DND-41 (cell line): ENCODE results near the gene MYLK2.

Experiments
- ATAC-seq: fragments of 200-7000 bp; cut with Tn5 transposase; 3 replicates; pipeline ENCODE4 v1.9.1; 2021; ENCODE audit warnings: low read depth; ENCODE audit not compliant: insufficient read depth
- DNase-seq: peaks from one replicate; pipeline ENCODE4 v3.0.0-alpha.2; 2020
- H2AFZ ChIP-seq: 2 replicates; pipeline ENCODE4 v1.6.0; 2012; ENCODE audit warnings: low read depth, low read length
- H3K27ac ChIP-seq: 2 replicates; pipeline ENCODE4 v1.5.1; 2012; ENCODE audit warnings: low read length, inconsistent platforms
- H3K27me3 ChIP-seq: fragments of 200-600 bp; sonication (generic); 2 replicates; pipeline ENCODE4 v1.6.0; 2012; ENCODE audit warnings: low read length, mild to moderate bottlenecking, inconsistent platforms; ENCODE audit not compliant: insufficient read depth, poor library complexity
- H3K36me3 ChIP-seq: 2 replicates; pipeline ENCODE4 v1.5.1; 2012; ENCODE audit warnings: low read length, inconsistent platforms; ENCODE audit not compliant: insufficient read depth
- H3K4me1 ChIP-seq: 2 replicates; pipeline ENCODE4 v1.5.1; 2012; ENCODE audit warnings: mild to moderate bottlenecking, low read length; ENCODE audit not compliant: insufficient read depth
- H3K4me2 ChIP-seq: 2 replicates; pipeline ENCODE4 v1.6.0; 2012; ENCODE audit warnings: mild to moderate bottlenecking, moderate library complexity, low read length, inconsistent platforms; ENCODE audit not compliant: insufficient read depth
- H3K4me3 ChIP-seq, 2 experiments: fragments of 200-600 bp in 1 of 2; shearing (Covaris generic) in 1 of 2; 2 replicates each; pipeline ENCODE4 v1.5.1; 2012 to 2016; ENCODE audit warnings: inconsistent platforms in 2 of 2, low read length in 2 of 2, mild to moderate bottlenecking in 2 of 2, low read depth in 1 of 2, moderate library complexity in 1 of 2
- H3K79me2 ChIP-seq: 2 replicates; pipeline ENCODE4 v1.6.0; 2012; ENCODE audit warnings: low read length, inconsistent platforms; ENCODE audit not compliant: insufficient read depth
- H3K9ac ChIP-seq: 2 replicates; pipeline ENCODE4 v1.6.0; 2012; ENCODE audit warnings: low read depth, mild to moderate bottlenecking, inconsistent platforms, low read length, moderate library complexity
- H3K9me3 ChIP-seq: 2 replicates; pipeline ENCODE4 v1.5.1; 2012; ENCODE audit warnings: low read length, moderate library complexity, mild to moderate bottlenecking, inconsistent platforms; ENCODE audit not compliant: insufficient read depth, severe bottlenecking
- H4K20me1 ChIP-seq: 2 replicates; pipeline ENCODE4 v1.6.0; 2012; ENCODE audit warnings: low read length; ENCODE audit not compliant: insufficient read depth
- CTCF ChIP-seq: IDR thresholded peaks from 2 replicates; pipeline ENCODE4 v1.5.1; 2012; ENCODE audit warnings: borderline replicate concordance, low read length, moderate library complexity, mild to moderate bottlenecking; ENCODE audit not compliant: poor library complexity, severe bottlenecking; ENCODE audit errors: extremely low read depth
- EZH2 ChIP-seq: IDR thresholded peaks from 3 replicates; pipeline ENCODE4 v1.6.1; 2012; ENCODE audit warnings: borderline replicate concordance, low read depth, mild to moderate bottlenecking, moderate library complexity, low read length, inconsistent platforms; ENCODE audit not compliant: severe bottlenecking

MYLK2 gene

GRCh38 chr20:31843288-31843687 is 24.1 kb downstream of the MYLK2 start:
- Histone ChIP-seq H3K4me2 (no peak overlapping the region), H3K27me3 (no peaks in the 10 kb centered on the region), H3K9ac (no peak overlapping the region)

GRCh38 chr20:31843881-31844280 is 24.7 kb downstream of the MYLK2 start:
- no peak for TF ChIP-seq EZH2
- TF ChIP-seq CTCF, result no peak
- ATAC-seq (no peak), DNase-seq (no peak)
- Histone ChIP-seq H4K20me1 (peaks cover 9% of the 10 kb centered on the region), H3K4me3 (no peak overlapping the region), H3K4me2 (no peak overlapping the region), H3K27me3 (no peaks in the 10 kb centered on the region), H3K79me2 (no peaks in the 10 kb centered on the region), H2AFZ (no peak overlapping the region), H3K9me3 (no peaks in the 10 kb centered on the region), H3K4me1 (no peaks in the 10 kb centered on the region), H3K36me3 (no peaks in the 10 kb centered on the region), H3K27ac (no peak overlapping the region), H3K9ac (no peak overlapping the region)

More at GRCh38 chr20:31843288-31843687, 24.1 kb downstream of the MYLK2 start:
- Histone ChIP-seq H2AFZ (no peak overlapping the region), H3K4me3 (no peak overlapping the region), H3K36me3 (no peaks in the 10 kb centered on the region), H4K20me1 (peaks cover 6% of the 10 kb centered on the region), H3K27ac (no peak overlapping the region), H3K79me2 (no peaks in the 10 kb centered on the region), H3K4me1 (no peaks in the 10 kb centered on the region), H3K9me3 (no peaks in the 10 kb centered on the region)
- DNase-seq, result no peak
- no peak for ATAC-seq
- TF ChIP-seq CTCF (no peak), EZH2 (no peak)

- no peak overlapping the region for H2AFZ ChIP-seq
- no peaks in the 10 kb centered on the region for H3K27me3 ChIP-seq
- H3K9ac ChIP-seq, result no peak overlapping the region
- H4K20me1 ChIP-seq, result peaks cover 9% of the 10 kb centered on the region
- no peak overlapping the region for H3K4me3 ChIP-seq
- ATAC-seq (no peak), DNase-seq (no peak)
- H3K9me3 ChIP-seq, result no peaks in the 10 kb centered on the region
- H3K4me1 ChIP-seq, result no peaks in the 10 kb centered on the region
- no peak overlapping the region for H3K4me2 ChIP-seq
- H3K27ac ChIP-seq, result no peak overlapping the region
- no peaks in the 10 kb centered on the region for H3K36me3 ChIP-seq
- H3K79me2 ChIP-seq, result no peaks in the 10 kb centered on the region
- TF ChIP-seq CTCF, result no peak
- TF ChIP-seq EZH2, result no peak
Measured at GRCh38 chr20:31844737-31845299, 25.7 kb downstream of the MYLK2 start.
